Left ventricle myocardium superior (tissue), 1 donor: ENCODE measurements around the gene TMEM17. TPM values are rescaled to one million over a fixed set of nuclear protein-coding genes. Genes with fewer than 3 reads are reported as not detected.

Experiments used
- ATAC-seq: fragments of 200-7000 bp; cut with Tn5 transposase; one replicate; pipeline ENCODE4 v1.9.1; 2020; ENCODE audit warnings: mild to moderate bottlenecking, moderate library complexity
- DNase-seq: peaks from one replicate; pipeline ENCODE4 v3.0.0-alpha.2; 2020
- intact Hi-C: fragments of 100-400 bp; cut with micrococcal nuclease; formaldehyde crosslinking; loops from one replicate; pipeline ENCODE4 v1.11.0; 2022
- total RNA-seq: library from RNA; stranded (reverse); fragmentation: NEBNext Ultra II Directional; extraction: Animal tissue kit (Norgen Biotek cat#: 25700); gene quantifications from one replicate; pipeline ENCODE4 v1.2.1, GENCODE V29; 2021
- donor health status: DM: no; HTN: yes; CAD: no; lungs with severe emphysema.

TMEM17 gene
- total RNA-seq, 1 donor from 2014 or later, result 1.4 TPM

- DNase-seq, result peak; percentile 55
- peak; percentile 46 for ATAC-seq
- intact Hi-C loops, result no loop called here
Measured at GRCh38 chr2:62461707-62462106, 44.3 kb downstream of the TMEM17 start.

GRCh38 chr2:62461017-62461553, 44.9 kb downstream of the TMEM17 start:
- ATAC-seq, result no peak
- no peak for DNase-seq
- intact Hi-C loops, result no loop called here

DNA sequence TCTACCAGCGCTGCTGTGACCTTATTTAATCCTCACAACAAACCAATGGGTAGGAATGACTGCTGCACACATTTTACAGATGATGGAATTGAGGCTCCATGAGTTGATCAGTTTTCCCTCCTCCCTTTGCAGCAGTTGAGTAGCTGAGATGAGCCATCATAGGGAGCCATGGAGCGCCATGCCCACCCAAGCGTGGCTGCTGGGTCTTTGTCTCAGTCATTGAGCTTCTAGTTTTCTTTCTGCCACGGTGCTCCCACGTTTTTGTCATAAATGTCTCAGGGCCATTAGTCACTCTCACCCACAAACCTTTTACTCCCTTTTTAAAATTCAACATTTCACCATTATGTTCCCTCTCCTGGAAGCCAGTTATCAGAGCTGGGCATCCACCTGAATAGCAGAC, 45.8 kb downstream of the TMEM17 start:
- ATAC-seq (no peak), DNase-seq (no peak)
- intact Hi-C loops, result no loop called here

DNA sequence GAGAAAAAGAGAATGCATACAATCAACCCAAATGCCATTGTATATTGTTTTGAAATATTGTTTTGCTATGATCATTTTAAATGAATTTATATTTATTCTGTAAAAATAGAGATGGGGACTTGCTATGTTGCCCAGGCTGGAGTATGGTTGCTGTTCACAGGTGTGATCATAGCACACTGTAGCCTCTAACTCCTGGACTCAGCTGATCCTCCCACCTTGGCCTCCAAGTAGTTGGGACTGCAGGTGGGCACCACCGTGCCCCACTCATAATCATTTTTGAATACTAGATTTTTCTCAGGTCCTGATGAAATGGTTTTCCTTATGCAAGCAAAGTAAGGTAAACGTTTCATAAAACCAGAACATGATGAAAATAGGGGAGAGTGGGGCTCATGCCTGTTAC, 46.3 kb downstream of the TMEM17 start:
- intact Hi-C loops, result no loop called here
- DNase-seq (no peak), ATAC-seq (no peak)

DNA sequence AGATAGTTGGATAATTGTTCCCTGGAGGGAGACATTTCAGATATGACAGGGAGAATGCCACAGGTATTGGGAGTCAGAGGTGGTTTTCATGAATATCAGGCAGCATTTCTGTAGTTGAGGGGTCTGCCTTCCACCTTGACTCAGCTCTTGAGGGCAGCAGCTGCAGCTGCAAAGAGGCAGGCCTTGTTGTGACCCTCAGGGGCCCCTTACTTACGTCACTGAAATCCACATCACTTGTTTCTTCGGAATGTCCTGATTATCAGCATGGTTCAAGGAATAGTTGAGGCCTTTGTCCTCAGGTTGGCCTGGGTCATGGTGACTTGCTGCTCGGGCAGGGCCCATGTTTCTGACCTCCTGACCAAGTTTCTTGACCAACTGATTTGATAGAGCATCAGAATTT, 46.9 kb downstream of the TMEM17 start:
- ATAC-seq, result peak; percentile 44

GRCh38 chr2:62458671-62459081, 47.3 kb downstream of the TMEM17 start:
- intact Hi-C loops, result no loop called here
- DNase-seq (peak; percentile 77), ATAC-seq (peak; percentile 81)

More for the DNA sequence above, 46.9 kb downstream of the TMEM17 start:
- intact Hi-C loops, result no loop called here
- no peak for DNase-seq

GRCh38 chr2:62458206-62458641, 47.8 kb downstream of the TMEM17 start:
- ATAC-seq (peak; percentile 18), DNase-seq (no peak)
- intact Hi-C loops, result no loop called here

- no peak for ATAC-seq
- intact Hi-C loops, result loop anchor here (2.0 kb wide), 1 partner anchor 317 kb away; no protein-coding TSS in a partner anchor
Measured at GRCh38 chr2:62457556-62457955, 48.4 kb downstream of the TMEM17 start.

DNA sequence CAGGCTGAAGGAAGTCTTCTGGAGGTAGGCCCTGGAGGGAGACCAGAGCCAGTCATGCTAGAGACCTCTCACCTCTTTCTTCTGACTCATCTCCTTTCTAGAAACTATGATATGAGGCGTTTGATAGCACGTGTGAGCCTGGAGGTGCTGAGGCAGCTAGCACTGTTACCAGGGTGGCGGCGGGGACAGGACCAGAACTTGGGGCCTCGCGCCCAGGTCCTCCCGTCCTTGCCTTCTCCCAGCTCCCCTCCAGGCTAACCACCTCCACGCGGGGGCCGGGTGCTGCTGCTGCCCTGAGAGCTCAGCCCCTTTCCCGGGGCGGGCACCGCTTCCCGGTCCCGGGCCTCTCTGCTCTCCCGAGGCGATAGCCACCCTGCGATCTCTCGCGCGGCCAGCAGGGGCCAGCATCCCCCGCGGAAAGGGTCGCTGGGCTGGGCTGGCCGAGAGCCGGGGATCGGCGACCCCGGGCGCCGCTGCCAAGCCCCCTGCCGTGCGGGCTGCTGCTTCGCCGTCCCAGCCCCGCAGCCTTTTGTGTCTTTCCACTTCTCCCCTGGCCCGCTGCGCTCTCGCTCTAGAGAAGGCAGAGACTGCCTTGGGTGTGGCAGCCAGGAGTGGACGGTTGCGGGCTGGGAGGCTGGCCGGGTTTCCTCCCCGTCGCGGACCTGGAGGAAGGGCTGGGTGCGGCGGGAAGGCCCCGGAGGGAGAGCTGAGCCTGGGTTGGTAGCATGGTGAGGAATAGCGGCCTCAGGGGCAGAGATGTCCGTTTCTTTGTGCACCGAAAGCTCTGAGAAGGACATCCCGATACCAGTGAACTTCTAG, 49.1 kb downstream of the TMEM17 start:
- DNase-seq (peak; percentile 86), ATAC-seq (peak; percentile 85)
- intact Hi-C loops, result loop anchor here (2.0 kb wide), 1 partner anchor 318 kb away; no protein-coding TSS in a partner anchor

More at GRCh38 chr2:62457556-62457955, 48.4 kb downstream of the TMEM17 start:
- DNase-seq, result no peak

GRCh38 chr2:62455957-62456692, 49.9 kb downstream of the TMEM17 start:
- no peak for ATAC-seq
- intact Hi-C loops, result loop anchor here (2.0 kb wide), 1 partner anchor 319 kb away; no protein-coding TSS in a partner anchor
- no peak for DNase-seq

GRCh38 chr2:62453955-62454354, 52.0 kb downstream of the TMEM17 start:
- intact Hi-C loops, result no loop called here
- no peak for DNase-seq
- no peak for ATAC-seq

GRCh38 chr2:62452701-62453454, 53.1 kb downstream of the TMEM17 start:
- intact Hi-C loops, result no loop called here
- ATAC-seq (no peak), DNase-seq (no peak)

GRCh38 chr2:62450716-62451191, 55.2 kb downstream of the TMEM17 start:
- intact Hi-C loops, result no loop called here
- no peak for DNase-seq
- ATAC-seq, result no peak

Other genes starting within 250 kb of the TMEM17 start
- 21.8 TPM for gene EHBP1, start 199.5 kb upstream of the TMEM17 start, total RNA-seq